SHP77 treated with DMSO at 0.1 percent for 48 hours (cell line): Measurements from ENCODE around the gene DSCAML1.

Experiments used
- DNase-seq: peaks from one replicate; lab custom pipeline; 2025; lab: John Stamatoyannopoulos, UW

Gene DSCAML1

GRCh38 chr11:117517097-117517496 is 279.9 kb downstream of the DSCAML1 start:
- no peak for DNase-seq

GRCh38 chr11:117515892-117516787 is 280.9 kb downstream of the DSCAML1 start:
- DNase-seq: no peak

GRCh38 chr11:117514256-117514655 is 282.8 kb downstream of the DSCAML1 start:
- no peak for DNase-seq

GRCh38 chr11:117513666-117514065 is 283.4 kb downstream of the DSCAML1 start:
- DNase-seq: no peak

GRCh38 chr11:117511931-117512539 is 285.0 kb downstream of the DSCAML1 start:
- DNase-seq: no peak

- DNase-seq: no peak
Measured at GRCh38 chr11:117511483-117511930, 285.5 kb downstream of the DSCAML1 start.

- no peak for DNase-seq
Measured at GRCh38 chr11:117510646-117511045, 286.4 kb downstream of the DSCAML1 start.

DNA sequence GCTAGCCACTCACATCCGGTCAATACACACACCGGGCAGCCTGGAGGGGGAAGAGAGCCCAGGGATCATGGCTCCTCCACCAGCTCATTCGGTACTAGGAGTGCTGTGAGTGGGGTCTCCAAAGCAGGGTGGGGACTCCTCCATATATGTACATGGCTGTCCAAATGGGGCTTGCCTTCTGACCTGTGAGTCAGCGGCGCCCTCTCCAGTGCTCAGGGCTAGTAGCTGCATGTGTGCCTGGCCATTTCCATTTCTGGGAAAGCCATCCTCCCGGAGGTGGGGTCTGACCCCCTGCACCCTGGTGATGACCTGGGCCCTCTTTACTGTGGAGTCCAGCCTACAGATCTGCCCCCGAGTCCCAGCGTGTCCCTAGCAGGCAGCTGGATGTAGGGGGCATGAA is 287.5 kb downstream of the DSCAML1 start:
- DNase-seq: no peak

- no peak for DNase-seq
Measured at GRCh38 chr11:117506971-117507370, 290.0 kb downstream of the DSCAML1 start.

- no peak for DNase-seq
Measured at GRCh38 chr11:117505285-117505970, 291.6 kb downstream of the DSCAML1 start.

- DNase-seq: no peak
Measured at GRCh38 chr11:117502779-117503100, 294.3 kb downstream of the DSCAML1 start.

DNA sequence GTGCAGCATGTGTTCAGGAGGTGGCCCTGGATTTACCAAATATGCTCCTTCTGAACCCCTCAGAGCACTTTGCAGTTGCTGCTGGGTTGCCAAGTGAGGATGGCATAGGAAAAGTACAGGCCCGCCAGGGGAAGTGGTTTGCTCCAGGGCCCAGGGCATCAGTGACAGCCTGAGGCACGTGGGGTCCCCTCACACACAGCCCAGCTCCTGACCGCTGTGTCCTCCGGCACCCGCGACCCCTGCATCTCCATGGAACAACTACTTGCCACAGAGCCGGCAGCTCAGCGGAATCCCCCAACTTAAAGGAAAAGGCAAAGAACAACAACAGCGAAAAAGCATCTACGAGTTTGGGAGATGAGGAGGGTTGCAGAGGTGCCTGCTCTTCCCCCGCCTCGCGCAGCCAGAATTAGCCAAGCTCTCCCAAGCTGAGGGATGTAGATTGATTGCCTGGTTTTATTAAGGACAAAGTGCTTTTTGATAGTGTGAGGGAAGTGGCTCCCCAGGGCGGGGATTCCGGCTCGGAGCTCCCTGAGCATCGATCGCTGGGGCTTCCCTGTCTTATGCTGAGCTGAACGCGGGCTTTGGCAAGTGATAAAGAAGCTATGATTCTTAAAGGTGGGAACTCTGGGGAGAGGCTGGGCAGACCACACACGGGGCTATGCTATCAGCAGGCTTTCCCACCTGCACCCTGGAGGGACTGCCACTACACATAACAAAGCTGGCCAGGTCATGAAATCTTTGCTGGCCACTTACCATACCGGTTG is 294.8 kb downstream of the DSCAML1 start:
- DNase-seq: no peak

GRCh38 chr11:117501237-117501898 is 295.6 kb downstream of the DSCAML1 start:
- DNase-seq: peak; percentile 18

GRCh38 chr11:117498791-117499190 is 298.2 kb downstream of the DSCAML1 start:
- DNase-seq: peak; percentile 63

- DNase-seq: no peak
Measured at GRCh38 chr11:117497206-117497951, 299.6 kb downstream of the DSCAML1 start.

DNA sequence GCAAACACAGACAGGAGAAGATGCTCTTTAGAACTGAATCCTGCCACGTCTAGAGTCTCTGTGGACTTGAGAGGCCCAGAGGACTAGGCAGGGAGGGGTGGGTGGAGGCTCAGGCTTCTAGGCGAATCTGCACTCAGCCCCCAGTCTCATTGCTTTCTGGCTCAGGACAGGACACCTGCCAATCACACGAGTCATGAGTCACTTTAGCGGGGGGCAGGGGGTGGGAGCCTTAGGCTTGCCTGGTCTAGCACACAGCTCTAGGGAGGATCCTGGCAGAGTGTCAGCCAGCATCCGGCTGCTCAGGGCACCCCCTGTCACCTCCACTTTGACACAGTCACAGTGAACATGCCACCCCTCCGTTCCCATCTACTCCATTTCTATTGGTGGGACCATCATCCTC is 301.7 kb downstream of the DSCAML1 start:
- DNase-seq: no peak

DNA sequence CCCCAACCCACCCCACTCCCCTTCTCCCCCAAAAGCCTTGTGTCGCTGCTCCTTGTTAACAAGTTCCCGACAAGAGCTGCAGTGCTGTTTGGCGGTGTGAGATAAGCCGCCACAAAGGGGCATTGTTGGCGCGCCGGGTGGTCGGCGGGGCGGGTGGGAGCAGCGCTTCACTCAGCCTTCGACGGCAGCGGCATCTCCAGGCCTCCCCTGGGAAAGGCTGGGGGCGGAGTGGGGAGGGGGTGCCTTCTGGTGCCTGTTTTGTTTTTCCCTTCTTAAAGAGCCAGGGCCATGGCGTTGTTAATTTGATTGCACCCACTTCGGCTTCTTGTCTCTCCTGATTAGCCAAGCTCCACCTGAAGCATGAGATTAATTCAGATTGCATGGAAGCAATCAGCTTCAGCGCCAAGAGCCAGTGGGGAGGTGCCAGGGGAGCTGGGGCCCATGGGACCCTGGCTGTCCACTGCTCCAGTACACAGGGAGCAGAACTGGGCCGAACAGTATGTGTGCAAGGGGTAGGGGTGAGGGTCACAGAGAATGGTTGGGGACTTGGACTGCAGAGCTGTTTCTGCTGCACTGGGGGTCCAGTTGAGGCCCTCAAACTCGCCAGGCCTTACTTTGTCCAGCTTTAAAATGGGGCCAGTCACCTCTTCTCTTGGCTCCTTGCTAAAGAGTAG is 304.3 kb downstream of the DSCAML1 start:
- no peak for DNase-seq

DNA sequence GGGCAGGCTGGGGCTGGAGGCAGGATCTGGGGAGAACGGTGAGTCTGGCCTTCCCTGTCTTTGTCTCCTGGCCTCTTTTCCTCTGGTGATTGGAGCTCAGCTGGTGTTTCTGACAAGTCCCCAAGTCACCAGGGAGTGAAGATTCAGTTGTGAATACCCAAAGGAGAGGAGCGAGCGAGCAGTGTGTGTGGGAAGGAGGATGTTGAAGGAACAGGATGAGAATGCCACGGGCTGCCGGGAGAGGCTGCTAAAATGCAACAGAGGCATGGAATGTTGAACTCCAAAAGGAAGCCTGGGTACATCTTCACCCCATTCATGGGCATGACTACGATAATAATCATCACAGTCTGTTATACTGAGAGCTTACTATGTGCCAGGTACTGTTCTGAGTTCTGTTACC is 306.1 kb downstream of the DSCAML1 start:
- no peak for DNase-seq

DNA sequence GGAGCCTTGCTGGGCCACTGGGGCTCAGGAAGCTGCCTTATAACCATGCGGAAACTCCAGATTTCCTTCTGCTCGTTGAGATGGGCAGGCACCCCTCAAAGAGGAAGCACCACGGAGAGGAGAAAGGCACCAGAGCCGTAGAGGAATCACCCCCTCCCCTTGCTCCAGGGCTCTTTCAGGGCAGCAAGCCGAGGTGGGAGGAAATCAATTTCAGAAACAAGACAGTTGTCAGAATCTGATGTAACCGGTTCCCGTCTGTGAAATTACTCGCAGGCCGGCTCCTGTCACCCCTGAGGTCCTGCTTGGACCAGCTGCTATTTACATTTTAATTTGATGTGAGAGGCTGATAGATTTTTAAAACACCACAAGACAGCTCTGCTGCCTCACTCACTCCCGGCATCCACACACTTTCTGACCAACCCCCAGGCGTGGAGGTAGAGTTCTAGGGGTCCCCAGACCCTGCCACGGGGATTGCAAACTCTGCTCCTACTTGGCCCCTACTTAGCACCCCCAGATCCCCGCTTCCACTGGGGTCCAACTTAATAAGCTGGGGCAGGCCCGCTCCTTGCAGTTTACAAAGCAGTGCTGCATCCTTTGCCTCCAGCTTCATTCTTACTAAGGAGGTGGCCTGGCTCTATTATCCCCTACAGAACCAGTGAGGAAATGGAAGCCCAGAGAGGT is 306.9 kb downstream of the DSCAML1 start:
- DNase-seq: no peak
